Measurements from ENCODE around the gene DDX41. TPM values are rescaled to one million over a fixed set of nuclear protein-coding genes. Genes with fewer than 3 reads are reported as not detected.

DDX41 gene
- total and polyA plus RNA-seq, 10 of the 15 experiments (the other 5 are each of a cell fraction or from before 2014, with no cell fraction given), result 32.7 to 215 (median 93.6) TPM

GRCh38 chr5:177554474-177555111, 37.8 kb upstream of the DDX41 start, which contains the start of gene FAM193B (continued):
- TF ChIP-seq ZNF592 (IDR thresholded peaks at IDR 0.05), result no peak
- TF ChIP-seq ESRRA (IDR thresholded peaks at IDR 0.05; ENCODE audit: low read length), result no peak
- TF ChIP-seq RBBP5 (conservative IDR thresholded peaks at IDR 0.05), result no peak
- no peak for TF ChIP-seq YBX1 (IDR thresholded peaks at IDR 0.05)
- TF ChIP-seq, protein P1, sequence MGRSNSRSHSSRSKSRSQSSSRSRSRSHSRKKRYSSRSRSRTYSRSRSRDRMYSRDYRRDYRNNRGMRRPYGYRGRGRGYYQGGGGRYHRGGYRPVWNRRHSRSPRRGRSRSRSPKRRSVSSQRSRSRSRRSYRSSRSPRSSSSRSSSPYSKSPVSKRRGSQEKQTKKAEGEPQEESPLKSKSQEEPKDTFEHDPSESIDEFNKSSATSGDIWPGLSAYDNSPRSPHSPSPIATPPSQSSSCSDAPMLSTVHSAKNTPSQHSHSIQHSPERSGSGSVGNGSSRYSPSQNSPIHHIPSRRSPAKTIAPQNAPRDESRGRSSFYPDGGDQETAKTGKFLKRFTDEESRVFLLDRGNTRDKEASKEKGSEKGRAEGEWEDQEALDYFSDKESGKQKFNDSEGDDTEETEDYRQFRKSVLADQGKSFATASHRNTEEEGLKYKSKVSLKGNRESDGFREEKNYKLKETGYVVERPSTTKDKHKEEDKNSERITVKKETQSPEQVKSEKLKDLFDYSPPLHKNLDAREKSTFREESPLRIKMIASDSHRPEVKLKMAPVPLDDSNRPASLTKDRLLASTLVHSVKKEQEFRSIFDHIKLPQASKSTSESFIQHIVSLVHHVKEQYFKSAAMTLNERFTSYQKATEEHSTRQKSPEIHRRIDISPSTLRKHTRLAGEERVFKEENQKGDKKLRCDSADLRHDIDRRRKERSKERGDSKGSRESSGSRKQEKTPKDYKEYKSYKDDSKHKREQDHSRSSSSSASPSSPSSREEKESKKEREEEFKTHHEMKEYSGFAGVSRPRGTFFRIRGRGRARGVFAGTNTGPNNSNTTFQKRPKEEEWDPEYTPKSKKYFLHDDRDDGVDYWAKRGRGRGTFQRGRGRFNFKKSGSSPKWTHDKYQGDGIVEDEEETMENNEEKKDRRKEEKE (IDR thresholded peaks at IDR 0.05), result no peak
- TF ChIP-seq ZZZ3 (IDR thresholded peaks at IDR 0.05; ENCODE audit: control insufficient read depth, insufficient read length, low read depth), result no peak
- peak; percentile 99 for TF ChIP-seq NR2C1 (IDR thresholded peaks at IDR 0.05)
- TF ChIP-seq, protein P2, sequence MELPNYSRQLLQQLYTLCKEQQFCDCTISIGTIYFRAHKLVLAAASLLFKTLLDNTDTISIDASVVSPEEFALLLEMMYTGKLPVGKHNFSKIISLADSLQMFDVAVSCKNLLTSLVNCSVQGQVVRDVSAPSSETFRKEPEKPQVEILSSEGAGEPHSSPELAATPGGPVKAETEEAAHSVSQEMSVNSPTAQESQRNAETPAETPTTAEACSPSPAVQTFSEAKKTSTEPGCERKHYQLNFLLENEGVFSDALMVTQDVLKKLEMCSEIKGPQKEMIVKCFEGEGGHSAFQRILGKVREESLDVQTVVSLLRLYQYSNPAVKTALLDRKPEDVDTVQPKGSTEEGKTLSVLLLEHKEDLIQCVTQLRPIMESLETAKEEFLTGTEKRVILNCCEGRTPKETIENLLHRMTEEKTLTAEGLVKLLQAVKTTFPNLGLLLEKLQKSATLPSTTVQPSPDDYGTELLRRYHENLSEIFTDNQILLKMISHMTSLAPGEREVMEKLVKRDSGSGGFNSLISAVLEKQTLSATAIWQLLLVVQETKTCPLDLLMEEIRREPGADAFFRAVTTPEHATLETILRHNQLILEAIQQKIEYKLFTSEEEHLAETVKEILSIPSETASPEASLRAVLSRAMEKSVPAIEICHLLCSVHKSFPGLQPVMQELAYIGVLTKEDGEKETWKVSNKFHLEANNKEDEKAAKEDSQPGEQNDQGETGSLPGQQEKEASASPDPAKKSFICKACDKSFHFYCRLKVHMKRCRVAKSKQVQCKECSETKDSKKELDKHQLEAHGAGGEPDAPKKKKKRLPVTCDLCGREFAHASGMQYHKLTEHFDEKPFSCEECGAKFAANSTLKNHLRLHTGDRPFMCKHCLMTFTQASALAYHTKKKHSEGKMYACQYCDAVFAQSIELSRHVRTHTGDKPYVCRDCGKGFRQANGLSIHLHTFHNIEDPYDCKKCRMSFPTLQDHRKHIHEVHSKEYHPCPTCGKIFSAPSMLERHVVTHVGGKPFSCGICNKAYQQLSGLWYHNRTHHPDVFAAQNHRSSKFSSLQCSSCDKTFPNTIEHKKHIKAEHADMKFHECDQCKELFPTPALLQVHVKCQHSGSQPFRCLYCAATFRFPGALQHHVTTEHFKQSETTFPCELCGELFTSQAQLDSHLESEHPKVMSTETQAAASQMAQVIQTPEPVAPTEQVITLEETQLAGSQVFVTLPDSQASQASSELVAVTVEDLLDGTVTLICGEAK (IDR thresholded peaks at IDR 0.05; ENCODE audit: borderline replicate concordance), result peak; percentile 39; the same call in 1 of the 2 replicates
- TF ChIP-seq HDGF (IDR thresholded peaks at IDR 0.05), result no peak
- no peak for TF ChIP-seq ZNF274 (IDR thresholded peaks at IDR 0.05; ENCODE audit: insufficient read depth, insufficient read length)
- TF ChIP-seq TBL1XR1 (IDR thresholded peaks at IDR 0.05; ENCODE audit: low read depth, low read length), result peak; percentile 47; the same call in 1 of the 2 replicates
- TF ChIP-seq NR2F1 (conservative IDR thresholded peaks at IDR 0.05), result peak; percentile 84
- TF ChIP-seq YY1 (IDR thresholded peaks at IDR 0.05; ENCODE audit: low read depth, low read length), result peak; percentile 99
- TF ChIP-seq IKZF2 (IDR thresholded peaks at IDR 0.05), result peak in 1 of 2 experiments; percentile 18; a peak in 1 of 4 replicates
- peak; percentile 83 for TF ChIP-seq NR2C2 (IDR thresholded peaks at IDR 0.05; ENCODE audit: borderline replicate concordance, control insufficient read depth, insufficient read length, low read depth)
- TF ChIP-seq IKZF1 (conservative IDR thresholded peaks at IDR 0.05), result peak; percentile 91
- no peak for TF ChIP-seq FOXM1 (IDR thresholded peaks at IDR 0.05; ENCODE audit: low read depth, low read length)
- TF ChIP-seq, protein P3, sequence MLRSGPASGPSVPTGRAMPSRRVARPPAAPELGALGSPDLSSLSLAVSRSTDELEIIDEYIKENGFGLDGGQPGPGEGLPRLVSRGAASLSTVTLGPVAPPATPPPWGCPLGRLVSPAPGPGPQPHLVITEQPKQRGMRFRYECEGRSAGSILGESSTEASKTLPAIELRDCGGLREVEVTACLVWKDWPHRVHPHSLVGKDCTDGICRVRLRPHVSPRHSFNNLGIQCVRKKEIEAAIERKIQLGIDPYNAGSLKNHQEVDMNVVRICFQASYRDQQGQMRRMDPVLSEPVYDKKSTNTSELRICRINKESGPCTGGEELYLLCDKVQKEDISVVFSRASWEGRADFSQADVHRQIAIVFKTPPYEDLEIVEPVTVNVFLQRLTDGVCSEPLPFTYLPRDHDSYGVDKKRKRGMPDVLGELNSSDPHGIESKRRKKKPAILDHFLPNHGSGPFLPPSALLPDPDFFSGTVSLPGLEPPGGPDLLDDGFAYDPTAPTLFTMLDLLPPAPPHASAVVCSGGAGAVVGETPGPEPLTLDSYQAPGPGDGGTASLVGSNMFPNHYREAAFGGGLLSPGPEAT (IDR thresholded peaks at IDR 0.05; ENCODE audit: low read depth), result no peak
- TF ChIP-seq NFIC (IDR thresholded peaks at IDR 0.05; ENCODE audit: low read depth, low read length), result no peak

Measured in GM12878 (cell line).